ENCODE results near the gene EIF2AK3.

DNA sequence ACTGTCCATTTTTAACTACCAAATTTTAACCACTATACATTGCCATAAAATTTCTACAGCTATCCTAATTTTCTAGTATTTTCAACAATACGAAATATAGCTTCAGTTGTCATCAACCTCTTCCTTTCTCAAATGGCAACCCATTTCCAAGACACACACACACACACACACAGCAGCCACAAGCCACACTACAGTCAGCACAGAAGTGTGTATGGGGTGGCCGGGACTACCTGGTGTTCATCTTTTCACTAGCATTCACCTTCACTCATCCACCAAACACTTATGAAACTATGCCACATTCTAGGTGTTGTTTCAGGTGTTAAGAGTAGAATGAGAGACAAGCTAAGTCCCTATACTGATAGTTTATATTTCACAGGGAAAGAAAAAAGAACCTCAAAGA, 62.9 kb downstream of the EIF2AK3 start:
- no peak for TF ChIP-seq ZNF217 (IDR thresholded peaks at IDR 0.05)
- TF ChIP-seq RCOR1 (conservative IDR thresholded peaks at IDR 0.05; ENCODE audit: low read depth, low read length), result no peak
- TF ChIP-seq PAX8 (IDR thresholded peaks at IDR 0.05), result no peak
- no peak for TF ChIP-seq JUNB (IDR thresholded peaks at IDR 0.05)
- no peak for TF ChIP-seq POLR2A (IDR thresholded peaks at IDR 0.05; ENCODE audit: low read depth, low read length)
- TF ChIP-seq, protein P1, sequence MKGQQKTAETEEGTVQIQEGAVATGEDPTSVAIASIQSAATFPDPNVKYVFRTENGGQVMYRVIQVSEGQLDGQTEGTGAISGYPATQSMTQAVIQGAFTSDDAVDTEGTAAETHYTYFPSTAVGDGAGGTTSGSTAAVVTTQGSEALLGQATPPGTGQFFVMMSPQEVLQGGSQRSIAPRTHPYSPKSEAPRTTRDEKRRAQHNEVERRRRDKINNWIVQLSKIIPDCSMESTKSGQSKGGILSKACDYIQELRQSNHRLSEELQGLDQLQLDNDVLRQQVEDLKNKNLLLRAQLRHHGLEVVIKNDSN (IDR thresholded peaks at IDR 0.05; ENCODE audit: borderline replicate concordance, extremely low read length, insufficient read depth, low read depth, low read length), result no peak
- TF ChIP-seq, protein P2, sequence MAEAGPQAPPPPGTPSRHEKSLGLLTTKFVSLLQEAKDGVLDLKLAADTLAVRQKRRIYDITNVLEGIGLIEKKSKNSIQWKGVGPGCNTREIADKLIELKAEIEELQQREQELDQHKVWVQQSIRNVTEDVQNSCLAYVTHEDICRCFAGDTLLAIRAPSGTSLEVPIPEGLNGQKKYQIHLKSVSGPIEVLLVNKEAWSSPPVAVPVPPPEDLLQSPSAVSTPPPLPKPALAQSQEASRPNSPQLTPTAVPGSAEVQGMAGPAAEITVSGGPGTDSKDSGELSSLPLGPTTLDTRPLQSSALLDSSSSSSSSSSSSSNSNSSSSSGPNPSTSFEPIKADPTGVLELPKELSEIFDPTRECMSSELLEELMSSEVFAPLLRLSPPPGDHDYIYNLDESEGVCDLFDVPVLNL (IDR thresholded peaks at IDR 0.05; ENCODE audit: low read depth, low read length), result no peak
